Stimulated activated CD4-positive, alpha-beta T cell treated with anti-CD3 and anti-CD28 coated beads, Interleukin-2, amount 100 ng/mL, for 24 hours (primary cell): ENCODE data around the gene TTLL9.
A peak's percentile ranks its signal among the peaks of the same experiment; 100 is the strongest.

Experiments used
- DNase-seq, 2 donors: peaks; one replicate each; pipeline ENCODE4 v3.0.0-alpha.2; 2020

TTLL9 gene

DNA sequence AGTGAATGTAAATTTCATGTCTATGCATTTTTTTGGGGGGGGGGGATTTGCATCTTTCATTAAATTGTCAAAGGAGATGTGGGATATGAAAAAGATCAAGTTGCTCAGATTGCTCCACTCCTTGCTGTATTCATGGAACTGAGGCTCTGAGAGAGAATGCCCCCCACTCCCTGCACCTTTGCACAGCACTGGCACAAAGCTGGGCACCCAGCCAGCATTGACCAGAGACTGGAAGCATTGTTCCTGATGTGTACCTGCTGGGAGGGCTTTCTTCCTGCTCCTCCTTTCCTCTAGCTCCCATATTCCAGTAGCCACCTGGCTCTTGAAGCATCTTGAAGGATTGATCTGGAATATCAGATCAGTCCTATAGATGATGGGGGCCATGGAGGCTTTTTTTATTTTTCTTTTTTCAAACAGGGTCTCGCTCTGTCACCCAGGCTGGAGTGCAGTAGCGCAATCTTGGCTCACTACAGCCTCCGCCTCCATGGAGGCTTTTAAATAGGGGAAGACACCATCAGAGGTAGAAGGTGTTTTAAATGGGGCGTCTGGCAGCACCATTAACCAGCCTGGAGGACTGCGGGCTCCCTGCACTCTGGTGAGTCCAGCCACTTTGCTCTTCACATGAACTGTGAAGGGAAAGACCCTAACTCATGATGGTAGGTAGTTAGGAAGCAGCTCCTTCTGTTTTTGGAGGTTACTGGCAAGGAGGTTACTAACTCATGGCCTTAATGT lies 11.0 kb upstream of the TTLL9 start:
- no peak for DNase-seq

DNA sequence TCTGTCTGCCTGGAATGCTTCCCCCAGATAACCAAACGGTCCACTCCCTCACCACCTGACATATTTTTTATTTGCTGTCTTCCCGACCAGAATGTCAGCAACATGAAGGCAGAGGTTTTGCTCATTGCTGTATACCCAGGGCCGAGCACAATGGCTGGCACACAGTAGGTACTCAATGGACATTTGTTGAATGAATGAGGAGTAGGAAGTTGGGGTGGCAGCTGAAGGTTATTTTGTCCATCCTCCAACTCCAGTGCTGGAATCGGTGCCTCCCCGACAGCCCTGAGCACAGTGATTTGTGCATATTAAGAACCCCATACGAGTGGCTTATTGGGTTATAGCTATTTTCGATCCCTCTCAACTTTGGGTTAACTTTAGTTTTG lies 10.4 kb upstream of the TTLL9 start:
- no peak for DNase-seq

DNA sequence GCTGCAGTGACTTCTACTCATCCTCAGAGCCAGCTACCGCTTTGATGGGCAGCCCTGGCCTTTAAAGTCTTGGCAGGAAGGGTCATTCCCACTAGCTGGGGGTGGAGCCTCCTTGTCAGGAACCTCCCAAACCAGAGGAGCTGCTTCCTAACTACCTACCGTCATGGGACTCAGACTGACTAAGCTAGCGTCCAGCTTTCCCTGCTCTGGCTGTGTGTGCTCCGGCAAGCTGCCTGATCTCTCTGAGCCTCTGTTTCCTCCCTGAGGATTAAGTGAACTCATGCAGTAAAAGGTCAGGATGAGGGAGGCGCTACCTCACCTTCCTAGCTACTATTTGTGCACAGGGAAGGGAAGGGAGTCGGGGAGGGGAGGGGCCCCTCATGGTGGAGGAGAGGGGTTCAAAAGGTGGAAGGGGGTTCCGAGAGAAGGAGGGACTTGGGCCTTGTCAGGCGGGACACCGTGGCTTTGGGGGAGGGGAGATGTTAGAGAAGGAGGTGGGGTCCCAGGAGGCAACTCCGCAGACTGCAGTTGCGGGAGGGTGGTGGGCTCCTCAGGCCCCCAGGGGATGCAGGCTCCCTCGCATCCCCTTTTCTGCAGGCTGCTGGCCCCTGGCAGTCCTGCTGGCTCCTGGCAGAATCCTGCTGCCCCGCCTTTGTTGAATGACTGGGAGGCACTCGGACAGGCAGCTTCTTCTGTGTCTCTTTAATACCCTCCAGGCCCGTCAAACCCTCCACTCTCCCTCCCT lies 9.9 kb upstream of the TTLL9 start:
- DNase-seq, result no peak

DNA sequence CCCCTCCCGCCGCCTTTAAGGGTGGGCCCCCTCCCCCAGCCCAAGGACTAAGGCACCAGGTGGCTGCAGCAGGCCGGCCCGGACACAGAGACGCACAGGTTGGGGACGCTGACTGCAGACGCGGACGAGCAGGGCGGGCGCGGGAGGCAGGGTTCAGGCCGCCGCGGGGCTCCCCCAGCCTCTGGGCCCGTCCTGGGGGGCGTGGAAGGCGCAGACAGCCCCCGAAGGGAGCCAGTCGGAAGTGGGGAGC lies 9.4 kb upstream of the TTLL9 start:
- DNase-seq, result no peak

DNA sequence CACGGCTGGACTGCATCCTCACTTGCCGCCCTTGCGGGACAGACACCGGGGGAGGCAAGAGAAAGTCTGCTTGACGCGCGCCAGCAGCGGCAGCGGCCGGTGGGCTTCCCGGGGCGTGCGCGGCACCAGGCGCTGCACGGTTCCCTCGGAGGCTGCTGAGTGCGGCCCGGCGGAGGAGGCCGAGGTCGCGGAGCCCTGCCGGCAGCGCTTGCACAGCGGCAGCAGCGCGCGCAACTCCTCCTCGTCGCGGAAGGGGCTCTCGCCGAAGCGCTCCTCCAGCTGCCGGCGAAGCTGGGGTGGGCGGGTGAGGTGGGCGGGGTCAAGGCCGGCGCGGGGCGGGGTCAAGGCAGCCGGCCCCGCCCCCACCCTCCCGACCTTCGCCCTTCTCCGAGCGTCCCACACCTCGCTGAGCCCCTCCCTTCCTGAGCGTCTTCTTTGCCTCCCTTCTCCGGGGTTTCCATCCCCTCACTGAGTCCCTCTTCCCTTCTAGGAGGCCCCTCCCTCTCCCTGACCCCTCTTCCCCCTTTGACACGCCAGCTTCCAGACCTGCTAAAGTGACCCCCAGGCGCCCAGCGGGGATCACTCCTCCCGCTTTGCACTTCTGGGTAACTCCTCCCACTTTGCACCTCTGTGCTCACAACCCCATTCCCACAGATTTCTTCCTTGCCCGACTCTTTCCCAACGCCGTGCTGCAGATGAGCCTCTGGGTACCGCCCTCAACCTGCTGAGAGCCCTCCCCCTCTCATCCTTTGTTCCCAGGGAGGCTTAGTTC lies 8.9 kb upstream of the TTLL9 start:
- DNase-seq, result peak; percentile 64 to 75

DNA sequence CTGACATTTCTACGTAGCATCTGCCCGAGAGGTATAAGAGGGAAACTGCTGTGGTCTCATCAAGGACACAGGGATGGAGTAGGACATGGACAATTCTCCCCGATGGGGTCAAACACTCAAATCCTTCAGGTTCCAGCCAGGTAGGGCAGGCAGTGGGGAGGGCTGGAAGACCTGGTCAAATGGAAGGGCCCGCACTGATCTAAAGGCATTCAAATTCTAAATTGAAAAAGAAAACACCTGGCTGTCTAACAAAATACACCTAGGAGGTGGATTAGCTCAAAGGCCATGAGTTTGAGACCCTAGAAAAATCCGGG lies 8.3 kb upstream of the TTLL9 start:
- DNase-seq, result no peak

DNA sequence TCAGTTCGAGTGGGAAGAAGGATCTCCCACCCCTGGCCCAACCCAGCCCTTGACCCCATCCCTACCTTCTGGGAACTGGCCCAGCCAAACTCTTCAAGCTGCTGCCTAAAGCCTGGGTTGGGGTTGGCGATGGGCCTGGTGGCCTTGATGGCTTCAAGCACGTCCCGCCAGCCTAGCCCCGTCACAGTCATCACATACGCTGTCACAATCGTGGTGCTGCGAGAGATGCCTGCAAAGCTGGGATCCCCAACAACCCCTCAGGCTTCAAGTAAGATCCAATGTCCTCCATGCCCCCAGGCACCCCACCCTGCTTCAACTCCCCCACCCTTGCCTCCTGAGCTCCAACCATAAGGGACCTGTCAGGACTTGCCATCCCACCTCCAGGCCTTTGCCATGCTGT lies 7.9 kb upstream of the TTLL9 start:
- DNase-seq, result no peak

DNA sequence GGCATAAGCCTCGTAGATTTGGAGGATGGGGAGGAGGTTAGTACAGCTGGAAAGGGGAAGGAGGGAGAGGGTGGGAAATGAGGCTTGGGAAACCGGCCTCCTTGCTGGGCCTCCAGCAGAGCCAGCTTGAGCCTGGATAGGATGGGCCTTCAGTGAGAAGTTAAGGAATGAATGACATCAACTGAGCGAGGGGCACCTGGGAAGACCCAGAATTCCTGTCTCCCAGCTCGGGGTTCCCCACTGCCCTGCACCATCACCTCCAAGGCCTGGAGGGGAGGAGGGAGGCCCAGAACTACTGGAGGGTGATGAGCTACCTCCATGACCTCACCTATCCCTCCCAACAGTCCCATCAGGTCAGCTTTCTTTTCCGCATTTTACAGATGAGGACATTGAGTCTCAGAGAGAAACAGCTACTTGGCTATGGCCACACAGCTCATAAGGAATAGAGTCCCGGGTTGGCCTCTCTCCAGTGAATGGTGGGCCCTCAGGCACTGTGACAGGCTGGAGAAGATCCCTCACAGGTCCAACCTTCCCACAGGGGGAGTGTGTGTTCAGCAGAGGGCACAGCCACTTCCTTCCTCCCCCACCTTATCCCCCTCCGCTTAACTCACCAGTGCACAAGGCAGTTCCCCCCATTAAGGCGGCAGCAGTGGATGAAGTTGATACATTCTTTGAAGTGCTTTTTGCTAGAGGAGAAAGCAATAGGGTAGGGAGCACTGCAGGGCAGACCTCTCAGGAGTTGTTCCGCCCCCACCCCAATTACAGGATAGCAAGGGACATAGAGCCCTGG lies 6.9 kb upstream of the TTLL9 start:
- no peak for DNase-seq

DNA sequence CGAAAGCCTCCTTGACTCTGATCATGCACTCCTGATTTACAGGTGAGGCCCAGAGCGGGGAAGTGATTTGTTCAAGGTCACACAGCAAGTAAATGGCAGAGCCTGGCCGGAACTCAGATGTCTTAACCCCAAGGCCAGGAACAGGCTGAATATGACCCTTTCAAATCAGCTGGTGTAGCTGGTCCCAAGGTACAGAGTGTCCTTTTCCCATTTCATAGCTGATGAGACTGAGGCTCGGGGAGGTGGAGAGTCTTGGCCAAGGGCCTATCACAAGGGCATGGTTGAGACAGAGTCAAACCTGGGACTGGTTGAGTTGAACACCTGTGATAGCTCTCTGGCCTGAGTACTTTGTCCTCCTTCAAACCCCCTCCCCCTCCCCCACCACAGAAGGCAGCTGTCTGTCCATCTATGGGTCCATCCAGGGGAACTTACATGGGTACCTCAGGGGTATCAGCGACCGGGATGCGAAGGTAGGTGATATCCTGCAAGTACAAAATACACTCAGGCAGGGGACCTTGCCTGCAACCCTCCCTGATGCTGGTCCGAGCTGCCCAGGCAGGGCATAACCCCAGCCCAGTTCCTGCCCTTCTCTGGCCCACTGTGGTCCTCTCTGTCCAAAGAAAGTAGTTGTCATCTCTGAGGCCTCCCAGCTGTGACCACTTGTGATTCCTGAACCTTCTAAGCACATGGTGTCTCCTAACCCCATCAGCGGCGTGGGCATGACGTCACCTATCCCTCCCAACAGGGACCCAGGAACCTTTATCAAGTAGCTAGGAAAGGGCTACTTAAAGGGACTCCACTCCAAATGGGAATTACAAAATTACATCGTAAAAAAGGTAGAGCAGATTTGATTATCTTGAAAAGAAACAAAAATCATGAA lies 5.7 kb upstream of the TTLL9 start:
- DNase-seq, result no peak

DNA sequence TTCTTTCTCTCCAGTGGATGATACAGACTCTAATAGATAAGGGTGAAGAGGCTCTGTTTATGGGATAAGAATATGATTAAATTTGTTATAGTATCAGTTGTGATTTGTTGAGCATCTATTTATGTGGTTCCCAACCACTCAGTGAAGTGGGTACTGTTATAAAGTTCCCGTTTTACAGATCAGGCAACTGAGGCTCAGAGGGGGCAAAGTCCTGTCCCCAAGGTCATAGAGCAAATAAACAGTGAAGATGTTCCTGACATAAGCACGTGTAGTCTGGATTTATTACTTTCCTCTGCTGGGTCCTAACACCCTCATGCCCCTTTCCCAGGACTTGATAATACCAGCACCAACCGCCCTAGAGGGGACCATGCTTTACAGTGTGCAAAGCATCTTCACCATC lies 4.2 kb upstream of the TTLL9 start:
- DNase-seq, result no peak

DNA sequence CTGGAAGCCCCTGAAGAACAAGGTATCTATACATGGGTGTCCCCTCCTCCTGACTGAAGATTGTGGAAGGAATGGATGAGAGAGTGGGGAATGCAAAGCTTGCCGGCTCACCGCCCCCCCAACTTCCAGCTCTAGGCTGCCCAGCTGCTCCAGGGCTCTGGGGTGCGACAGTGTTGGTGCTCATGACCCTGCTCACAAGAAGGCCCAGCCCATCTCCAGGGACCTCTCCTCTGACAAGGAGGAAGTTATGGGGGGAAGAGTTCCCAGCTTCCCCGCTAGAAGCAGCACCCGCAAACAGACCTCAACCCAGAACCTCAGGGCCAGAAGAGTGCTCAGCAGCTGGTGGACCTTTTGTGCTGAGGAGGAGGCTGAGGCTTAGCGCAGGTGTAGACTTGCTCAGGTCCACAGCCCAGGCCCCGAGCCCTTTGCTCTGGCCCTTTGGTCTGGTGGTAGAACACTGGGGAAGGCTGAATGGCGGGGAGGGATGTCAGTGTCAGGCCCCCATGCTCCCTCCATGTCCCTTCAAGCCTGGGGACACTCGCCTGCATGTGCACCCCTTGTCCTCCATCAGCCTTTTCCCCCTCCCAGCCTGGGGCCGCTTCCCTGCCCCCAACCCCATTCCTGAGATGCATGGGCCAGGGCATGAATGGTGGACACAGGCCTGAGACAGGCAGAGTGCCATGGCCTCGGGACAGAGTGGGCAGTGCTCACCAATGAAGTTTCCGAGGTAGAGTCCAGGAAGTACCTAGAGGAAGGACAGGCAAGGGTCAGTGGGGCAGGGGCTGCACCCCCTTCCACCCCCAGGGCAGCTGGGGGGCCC lies 1.4 kb upstream of the TTLL9 start:
- no peak for DNase-seq

DNA sequence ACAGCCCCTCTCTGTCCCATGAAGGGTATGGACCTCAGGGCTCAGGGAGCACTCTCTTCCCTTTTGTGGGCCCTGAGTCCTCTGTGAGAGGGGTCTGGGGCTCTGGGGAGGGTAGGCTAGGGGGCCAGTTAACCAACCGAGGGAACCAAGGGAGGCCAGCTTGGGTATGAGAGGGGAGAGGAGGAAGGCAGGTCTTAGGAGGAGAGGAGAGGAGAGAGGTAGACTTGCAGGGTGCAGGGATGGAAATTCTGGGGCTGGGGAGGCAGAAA lies 827 bp upstream of the TTLL9 start:
- no peak for DNase-seq

DNA sequence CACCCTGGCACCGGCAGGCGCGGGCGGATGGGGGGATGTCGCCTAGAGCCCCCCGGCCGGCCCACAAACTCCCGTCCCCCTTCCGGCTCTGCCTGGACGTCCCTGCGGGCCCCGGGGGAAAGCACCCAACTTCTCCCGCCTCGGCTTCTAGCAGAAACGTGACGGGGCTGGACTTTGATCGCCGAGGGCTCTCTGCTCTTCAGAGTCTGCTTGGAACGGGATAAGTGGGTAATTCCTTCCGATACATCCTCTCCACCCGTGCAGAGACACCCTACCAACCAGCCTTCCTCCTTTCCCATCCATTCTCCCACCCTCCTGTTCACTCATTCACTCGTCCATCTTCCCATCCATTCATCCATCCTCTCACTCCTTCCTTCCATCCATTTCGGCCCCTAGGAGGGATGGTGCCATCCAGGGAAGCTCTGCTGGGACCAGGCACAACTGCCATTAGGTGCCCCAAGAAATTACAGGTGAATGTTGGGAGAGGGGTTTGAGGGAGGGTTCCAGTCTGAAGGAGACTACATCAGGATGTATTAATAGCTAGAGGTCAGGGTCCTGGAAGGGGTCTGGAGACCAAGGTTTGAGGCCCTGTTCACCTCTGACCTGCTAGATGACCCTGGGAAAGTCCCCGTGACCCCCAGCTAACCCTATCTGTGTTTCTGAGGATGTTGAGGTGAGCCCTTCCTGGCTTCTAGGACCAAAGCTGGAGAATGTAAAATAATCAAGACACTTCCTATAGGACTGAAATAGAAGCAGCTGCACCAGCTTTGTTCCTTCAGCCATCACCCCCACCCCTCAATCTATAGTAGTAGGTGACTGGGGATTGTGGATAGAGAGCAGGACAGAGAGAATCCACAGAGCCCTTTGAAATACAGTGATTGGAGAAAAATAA lies 538 bp downstream of the TTLL9 start:
- DNase-seq, result no peak

DNA sequence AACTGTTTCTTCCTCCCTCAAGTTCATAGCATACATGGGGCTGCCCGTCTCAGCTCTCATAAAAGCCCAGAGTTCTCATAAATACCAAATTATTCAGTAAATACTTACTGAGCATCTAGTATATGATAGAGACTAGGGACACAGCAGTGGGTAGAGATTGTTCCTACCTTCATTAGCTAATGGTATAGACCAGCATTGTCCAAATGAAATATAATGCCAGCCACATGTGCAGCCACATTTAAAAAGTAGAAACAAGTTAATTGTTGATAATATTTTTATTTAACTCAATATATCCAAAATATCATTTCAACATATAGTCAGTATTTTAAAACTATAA lies 1.2 kb downstream of the TTLL9 start:
- no peak for DNase-seq

DNA sequence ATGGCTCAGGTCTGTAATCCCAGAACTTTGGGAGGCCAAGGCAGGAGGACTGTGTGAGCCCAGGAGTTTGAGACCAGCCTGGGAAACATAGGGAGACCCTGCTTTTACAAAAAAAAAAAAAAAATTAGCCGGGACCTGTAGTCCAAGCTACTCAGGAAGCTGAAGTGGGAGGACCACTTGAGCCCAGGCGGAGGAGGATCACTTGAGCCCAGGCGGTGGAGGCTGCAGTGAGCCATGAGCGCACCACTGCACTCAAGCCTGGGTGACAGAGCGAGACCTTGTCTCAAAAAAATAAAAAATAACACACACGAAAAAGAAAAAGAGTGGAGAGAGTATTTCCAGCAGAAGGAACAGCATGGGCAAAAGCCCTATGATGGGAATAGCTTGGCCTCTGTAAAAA lies 2.0 kb downstream of the TTLL9 start:
- no peak for DNase-seq

DNA sequence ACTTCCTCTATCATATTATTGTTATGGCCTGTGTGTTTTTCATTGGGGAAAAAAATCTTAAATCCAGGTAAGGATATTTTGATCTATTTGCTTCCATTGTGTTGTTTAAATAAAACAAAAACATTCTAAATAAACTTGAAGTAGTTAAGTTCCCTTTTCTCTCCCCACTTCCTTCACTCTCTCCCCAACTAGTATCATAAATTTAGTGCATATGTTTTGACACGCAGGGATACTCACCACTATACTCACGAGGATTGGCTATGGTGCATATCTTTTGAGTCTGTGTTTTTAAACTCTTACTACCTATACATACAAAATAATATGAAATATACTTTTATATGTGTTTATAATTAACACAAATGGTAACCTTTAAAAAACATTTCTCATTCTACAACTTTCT lies 5.2 kb downstream of the TTLL9 start:
- no peak for DNase-seq

DNA sequence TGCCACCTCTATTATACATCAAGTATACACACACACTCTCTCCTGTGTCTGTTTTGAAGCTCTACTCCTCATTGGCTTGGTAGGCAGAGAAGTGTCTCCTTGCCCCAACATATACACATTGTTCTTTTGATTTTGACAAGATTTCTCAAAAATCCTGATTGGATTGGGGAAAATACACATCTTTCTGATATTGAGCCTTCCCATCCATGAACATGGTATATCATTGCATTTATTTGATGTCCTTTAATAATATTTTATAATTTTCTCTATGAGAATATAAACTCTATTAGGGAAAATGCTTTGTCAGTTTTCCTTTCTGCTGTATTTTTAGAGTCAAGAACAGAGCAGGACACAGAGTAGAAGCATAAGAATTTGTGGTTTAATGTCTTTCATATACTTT lies 7.2 kb downstream of the TTLL9 start:
- no peak for DNase-seq

DNA sequence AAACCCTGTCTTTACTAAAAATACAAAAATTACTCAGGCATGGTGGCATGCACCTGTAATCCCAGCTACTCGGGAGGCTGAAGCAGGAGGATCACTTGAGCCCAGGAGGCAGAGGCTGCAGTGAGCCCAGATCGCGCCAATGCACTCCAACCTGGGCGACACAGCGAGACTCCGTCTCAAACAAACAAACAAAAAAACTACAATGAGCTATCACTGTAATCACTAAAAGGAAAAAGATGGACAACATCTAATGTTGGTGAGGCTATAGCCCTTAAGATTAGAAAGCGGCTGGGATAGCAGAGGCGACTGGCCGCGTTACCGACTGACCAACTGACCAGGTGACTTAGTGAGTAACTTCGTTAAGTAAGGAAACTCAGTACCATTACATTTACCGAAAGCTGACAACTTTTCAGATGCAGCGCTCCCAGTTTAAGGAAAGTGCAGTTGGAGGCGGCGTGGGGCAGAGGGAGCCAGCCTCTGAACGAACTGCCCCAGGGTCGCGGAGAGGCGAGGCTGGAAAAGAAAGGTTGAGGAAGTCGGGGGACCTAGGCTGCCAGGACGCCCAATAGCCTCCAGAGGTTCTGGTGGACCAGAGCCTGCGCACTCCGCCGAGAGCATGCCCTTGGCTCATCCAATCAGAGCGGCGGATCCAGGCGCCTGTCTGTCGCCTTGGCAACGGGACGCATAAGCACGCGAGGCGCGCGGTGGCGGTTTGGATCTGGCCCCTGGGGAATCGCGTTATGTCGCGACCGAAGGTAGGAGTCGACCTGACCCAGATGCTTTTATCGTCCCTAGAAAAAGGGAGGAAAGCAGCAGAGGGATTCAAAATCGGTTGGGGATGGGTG lies 8.9 kb downstream of the TTLL9 start:
- peak; percentile 84 to 87 for DNase-seq

DNA sequence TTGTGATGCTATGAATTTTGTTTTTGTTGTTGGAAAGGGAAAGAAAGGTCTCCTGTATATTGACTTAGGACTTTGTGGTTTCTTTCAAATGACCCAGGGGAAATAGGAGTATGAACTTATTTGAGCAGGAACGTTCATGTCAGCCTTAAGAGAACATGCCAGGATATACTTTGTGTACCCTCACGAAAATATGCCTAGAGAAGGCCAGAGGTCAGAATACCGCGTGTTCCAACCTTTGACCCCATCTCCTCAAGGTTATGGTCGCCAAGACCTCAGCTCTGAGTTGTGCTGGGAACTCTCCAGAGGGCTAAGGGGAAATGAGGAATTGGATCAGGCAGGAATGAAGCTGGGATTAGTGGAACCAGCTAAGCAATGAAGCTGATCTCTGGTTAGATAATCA lies 11.5 kb downstream of the TTLL9 start:
- DNase-seq, result no peak

DNA sequence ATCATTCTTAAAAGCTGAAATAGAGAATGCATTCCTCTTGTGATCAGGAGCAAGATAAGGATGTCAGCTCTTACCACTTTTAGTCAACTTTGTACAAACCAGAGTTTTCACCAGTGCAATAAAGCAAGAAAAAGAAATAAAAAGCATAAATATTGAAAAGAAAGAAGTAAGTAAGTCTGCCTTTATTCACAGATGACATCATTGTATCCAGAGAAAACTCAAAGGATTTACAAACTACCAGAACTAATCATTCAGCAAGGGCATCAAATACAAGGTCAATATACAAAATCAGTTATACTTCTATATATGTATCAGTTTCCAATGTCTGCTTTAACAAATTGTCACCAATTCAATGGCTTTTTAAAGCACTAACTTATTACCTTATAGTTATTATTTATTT lies 13.4 kb downstream of the TTLL9 start:
- DNase-seq, result no peak
